Measurements from ENCODE around the gene RHOT2. TPM values are rescaled to one million over a fixed set of nuclear protein-coding genes. Genes with fewer than 3 reads are reported as not detected.

RHOT2 gene
- total RNA-seq, 1 donor from 2014 or later = 207 TPM

DNA sequence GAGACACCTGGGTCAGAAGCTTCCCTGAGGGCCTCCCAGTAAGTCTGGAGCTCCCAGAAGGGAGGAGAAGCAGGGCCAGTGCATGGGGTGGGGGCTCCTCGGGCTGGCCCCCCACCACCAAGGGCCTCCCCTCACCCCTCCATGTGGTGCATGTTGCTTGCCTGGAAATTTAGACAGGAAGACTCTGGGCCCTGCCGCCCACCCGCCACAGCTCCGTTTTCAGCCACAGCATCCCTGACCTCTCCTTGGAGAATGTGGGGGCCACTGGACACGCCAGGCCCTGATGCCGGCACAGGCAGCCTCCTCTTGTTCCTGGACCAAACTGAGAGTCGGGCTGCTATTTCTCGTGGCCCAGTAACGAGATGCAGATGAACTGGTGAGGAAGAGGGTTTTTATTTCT, 29.1 kb upstream of the RHOT2 start:
- peaks cover 6% of the 10 kb centered on the region for H3K4me1 Mint-ChIP-seq
- no peaks in the 10 kb centered on the region for H3K9me3 Mint-ChIP-seq
- DNase-seq (ENCODE audit: low spot score in 2 of 2, unreplicated experiment in 2 of 2) = no peak
- no peaks in the 10 kb centered on the region for H3K36me3 Mint-ChIP-seq
- H3K27ac Mint-ChIP-seq = no peak overlapping the region
- TF ChIP-seq, protein P1, sequence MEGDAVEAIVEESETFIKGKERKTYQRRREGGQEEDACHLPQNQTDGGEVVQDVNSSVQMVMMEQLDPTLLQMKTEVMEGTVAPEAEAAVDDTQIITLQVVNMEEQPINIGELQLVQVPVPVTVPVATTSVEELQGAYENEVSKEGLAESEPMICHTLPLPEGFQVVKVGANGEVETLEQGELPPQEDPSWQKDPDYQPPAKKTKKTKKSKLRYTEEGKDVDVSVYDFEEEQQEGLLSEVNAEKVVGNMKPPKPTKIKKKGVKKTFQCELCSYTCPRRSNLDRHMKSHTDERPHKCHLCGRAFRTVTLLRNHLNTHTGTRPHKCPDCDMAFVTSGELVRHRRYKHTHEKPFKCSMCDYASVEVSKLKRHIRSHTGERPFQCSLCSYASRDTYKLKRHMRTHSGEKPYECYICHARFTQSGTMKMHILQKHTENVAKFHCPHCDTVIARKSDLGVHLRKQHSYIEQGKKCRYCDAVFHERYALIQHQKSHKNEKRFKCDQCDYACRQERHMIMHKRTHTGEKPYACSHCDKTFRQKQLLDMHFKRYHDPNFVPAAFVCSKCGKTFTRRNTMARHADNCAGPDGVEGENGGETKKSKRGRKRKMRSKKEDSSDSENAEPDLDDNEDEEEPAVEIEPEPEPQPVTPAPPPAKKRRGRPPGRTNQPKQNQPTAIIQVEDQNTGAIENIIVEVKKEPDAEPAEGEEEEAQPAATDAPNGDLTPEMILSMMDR (IDR thresholded peaks at IDR 0.05; ENCODE audit: unreplicated experiment) = no peak
- H3K4me3 Mint-ChIP-seq = peak overlapping the region; percentile 31
- no peaks in the 10 kb centered on the region for H3K27me3 Mint-ChIP-seq (ENCODE audit: low read depth)

DNA sequence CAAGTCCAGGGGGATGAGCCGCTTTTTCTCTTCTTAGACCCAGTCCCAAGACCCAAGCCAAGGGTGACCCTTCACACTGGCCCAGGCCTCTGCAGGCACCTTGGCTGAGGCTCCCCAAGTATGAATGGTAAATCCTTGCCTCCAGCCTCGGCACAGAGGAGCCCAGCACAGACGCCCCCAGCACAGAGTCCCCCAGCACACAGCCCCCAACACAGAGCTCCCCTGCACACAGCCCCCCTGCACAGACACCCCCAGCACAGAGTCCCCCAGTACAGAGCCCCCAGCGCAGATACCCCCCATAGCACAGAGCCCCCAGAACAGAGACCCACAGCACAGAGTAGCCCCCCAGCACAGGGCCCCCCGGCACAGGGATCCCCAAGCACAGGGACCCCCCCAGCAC, 27.3 kb upstream of the RHOT2 start:
- Mint-ChIP-seq H3K36me3 (no peaks in the 10 kb centered on the region), H3K9me3 (no peaks in the 10 kb centered on the region), H3K4me1 (peaks cover 8% of the 10 kb centered on the region), H3K27ac (no peak overlapping the region), H3K27me3 (ENCODE audit: low read depth) (no peaks in the 10 kb centered on the region), H3K4me3 (peak overlapping the region; percentile 39)
- DNase-seq (ENCODE audit: low spot score in 2 of 2, unreplicated experiment in 2 of 2) = no peak
- TF ChIP-seq, protein P1 (IDR thresholded peaks at IDR 0.05; ENCODE audit: unreplicated experiment) = no peak

DNA sequence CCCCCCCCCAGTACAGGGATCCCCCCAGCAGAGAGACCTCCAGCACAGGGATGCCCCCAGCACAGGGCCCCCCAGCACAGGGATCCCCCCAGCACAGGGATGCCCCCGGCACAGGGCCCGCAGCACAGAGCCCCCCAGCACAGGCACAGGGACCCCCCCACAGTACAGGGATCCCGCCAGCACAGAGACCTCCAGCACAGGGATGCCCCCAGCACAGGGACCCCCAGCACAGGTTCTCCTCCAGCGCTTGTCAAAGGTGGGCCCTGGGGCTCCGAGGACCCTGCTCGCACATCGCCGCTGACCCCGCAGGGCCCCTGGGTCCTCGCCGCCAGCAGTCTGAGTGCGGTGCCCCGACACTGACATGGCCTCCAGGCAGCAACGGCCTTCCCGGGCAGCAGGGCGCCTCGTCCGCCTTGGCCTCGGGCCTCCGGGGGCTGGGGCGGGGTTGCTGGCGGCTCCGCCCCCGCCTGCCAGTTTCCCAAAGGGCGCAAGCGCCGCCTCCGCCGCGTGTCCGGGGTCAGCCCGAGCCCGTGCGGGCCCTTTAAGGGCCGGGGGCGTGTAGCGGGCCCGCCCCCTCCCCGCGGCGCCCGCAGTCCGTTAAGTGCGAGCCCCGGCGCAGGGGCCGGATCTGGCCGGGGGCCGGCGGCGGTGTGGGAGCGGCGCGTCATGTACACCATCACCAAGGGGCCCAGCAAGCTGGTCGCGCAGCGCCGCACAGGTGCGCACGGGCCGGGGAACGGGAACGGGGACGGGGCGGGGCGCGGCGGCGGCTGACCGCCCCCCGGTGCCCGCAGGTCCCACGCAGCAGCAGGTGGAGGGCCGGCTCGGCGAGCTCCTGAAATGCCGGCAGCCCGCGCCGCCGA, 26.4 kb upstream of the RHOT2 start, which contains the start of gene MCRIP2:
Gene MCRIP2, plus strand, starts transcription at position 503 of the 863 bp plus-strand sequence. Its CDS starts 164 bp downstream, at position 667.
- H3K9me3 Mint-ChIP-seq = no peaks in the 10 kb centered on the region
- H3K27me3 Mint-ChIP-seq (ENCODE audit: low read depth) = no peaks in the 10 kb centered on the region
- H3K4me3 Mint-ChIP-seq = peak within 1 kb of the TSS; percentile 62
- DNase-seq (ENCODE audit: low spot score in 2 of 2, unreplicated experiment in 2 of 2) = peak in 1 of 2 experiments; percentile 66
- peaks cover 7% of the 10 kb centered on the region for H3K4me1 Mint-ChIP-seq
- no peak within 1 kb of the TSS for H3K27ac Mint-ChIP-seq
- TF ChIP-seq, protein P1 (IDR thresholded peaks at IDR 0.05; ENCODE audit: unreplicated experiment) = no peak
- no peaks in the 10 kb centered on the region for H3K36me3 Mint-ChIP-seq

DNA sequence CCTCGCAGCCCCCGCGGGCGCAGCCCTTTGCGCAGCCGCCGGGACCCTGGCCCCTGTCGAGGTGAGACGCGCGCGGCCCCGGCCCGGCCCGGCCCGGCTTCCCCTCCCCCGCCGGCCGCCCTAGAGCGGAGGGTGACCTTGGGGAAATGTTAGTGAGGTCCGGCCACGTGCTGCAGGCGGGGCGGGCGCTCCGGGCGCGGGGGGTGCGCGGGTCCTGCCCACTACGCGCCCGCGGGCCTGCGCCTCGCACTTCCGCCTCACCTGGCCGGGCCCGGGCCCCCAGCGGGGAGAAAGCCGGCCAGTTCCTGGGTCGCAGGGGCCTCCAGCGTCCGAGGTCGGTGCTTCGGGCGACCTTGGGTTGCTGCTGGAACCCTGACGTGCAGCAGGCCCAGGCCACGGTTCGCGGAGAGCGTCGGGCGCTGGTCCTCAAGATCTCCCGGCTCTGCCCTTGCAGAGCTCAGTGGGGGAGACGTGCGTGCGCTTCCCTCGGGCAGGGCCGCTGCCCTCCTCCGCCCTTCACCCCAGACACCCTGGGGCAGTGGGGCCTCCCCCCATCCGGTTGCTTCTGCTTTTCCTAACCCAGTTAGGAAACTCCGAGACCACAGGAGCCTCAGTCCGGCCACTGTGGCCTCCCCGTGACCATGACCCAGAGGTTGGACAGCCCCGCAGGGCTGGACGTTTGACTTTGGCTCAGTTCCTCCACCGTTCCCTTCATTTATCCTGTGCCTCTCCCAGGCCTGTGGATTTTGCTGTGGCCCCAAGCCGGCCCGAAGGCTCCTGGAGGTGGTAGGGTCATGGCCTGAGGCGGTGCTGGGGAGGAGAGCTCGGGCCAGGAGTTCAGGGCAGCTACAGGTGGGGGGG, 25.5 kb upstream of the RHOT2 start:
- Mint-ChIP-seq H3K36me3 (no peaks in the 10 kb centered on the region), H3K27ac (no peak overlapping the region), H3K27me3 (ENCODE audit: low read depth) (no peaks in the 10 kb centered on the region), H3K4me3 (peak overlapping the region; percentile 62), H3K9me3 (no peaks in the 10 kb centered on the region), H3K4me1 (peaks cover 4% of the 10 kb centered on the region)
- TF ChIP-seq, protein P1 (IDR thresholded peaks at IDR 0.05; ENCODE audit: unreplicated experiment) = no peak
- no peak for DNase-seq (ENCODE audit: low spot score in 2 of 2, unreplicated experiment in 2 of 2)

DNA sequence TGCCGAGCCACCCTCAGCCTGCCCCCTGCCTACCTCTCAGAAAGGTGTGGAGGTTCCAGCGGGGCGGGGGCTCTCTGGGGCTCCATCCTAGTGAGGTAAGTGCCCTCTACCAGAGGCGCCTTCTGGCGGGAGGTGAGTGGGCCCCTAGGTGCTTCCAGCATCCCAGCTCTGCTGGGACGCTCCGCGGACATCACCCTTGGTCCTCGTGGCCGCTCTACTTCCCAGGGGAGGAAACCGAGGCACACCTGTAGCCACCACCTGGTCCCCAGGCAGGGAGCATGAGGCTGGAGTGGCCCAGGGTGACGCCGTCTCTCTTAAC, 24.9 kb upstream of the RHOT2 start:
- Mint-ChIP-seq H3K9me3 (no peaks in the 10 kb centered on the region), H3K27ac (no peak overlapping the region), H3K27me3 (ENCODE audit: low read depth) (no peaks in the 10 kb centered on the region), H3K36me3 (no peaks in the 10 kb centered on the region), H3K4me3 (peak overlapping the region; percentile 62), H3K4me1 (peaks cover 6% of the 10 kb centered on the region)
- DNase-seq (ENCODE audit: low spot score in 2 of 2, unreplicated experiment in 2 of 2) = no peak
- TF ChIP-seq, protein P1 (IDR thresholded peaks at IDR 0.05; ENCODE audit: unreplicated experiment) = no peak
